GM21360 (cell line): ENCODE measurements around the gene TAF11L13.
"Not testable (repeated sequence)": the region's sequence is repeated elsewhere in the genome, so short reads cannot be mapped to it uniquely, and the experiment has no call there.

Experiments
- ATAC-seq: cut with Tn5 transposase; IDR thresholded peaks from one replicate; pipeline ENCODE4 v1.9.1; 2021; ENCODE audit warnings: mild to moderate bottlenecking, moderate library complexity; ENCODE audit not compliant: unreplicated experiment

The TAF11L13 gene

DNA sequence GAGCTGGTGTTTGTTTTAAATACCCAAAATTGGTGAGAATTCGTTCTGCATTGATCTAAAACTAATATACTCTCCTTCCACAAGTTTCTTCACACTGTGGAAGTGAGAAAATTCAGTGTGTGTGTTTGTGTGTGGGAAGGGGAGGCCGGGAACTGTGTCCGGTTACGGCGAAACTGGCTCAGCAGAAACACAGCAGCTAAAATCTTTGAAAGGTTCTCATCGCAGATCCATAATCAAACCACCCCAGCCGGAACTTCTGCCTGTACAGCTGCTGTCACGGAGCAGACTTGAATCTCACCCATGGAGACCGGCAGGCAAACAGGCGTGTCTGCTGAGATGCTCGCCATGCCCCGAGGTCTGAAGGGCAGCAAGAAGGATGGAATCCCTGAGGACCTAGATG, at the start of gene TAF11L13:
TSS of gene TAF11L13 (plus strand) at position 301 of the 400 bp plus-strand sequence.
- not testable (repeated sequence) for ATAC-seq

GRCh38 chr5:17585658-17586057, 46.2 kb upstream of the TAF11L13 start, which contains the start of gene TAF11L7:
TAF11L7 (minus strand) TSS chr5:17585758.
- not testable (repeated sequence) for ATAC-seq

DNA sequence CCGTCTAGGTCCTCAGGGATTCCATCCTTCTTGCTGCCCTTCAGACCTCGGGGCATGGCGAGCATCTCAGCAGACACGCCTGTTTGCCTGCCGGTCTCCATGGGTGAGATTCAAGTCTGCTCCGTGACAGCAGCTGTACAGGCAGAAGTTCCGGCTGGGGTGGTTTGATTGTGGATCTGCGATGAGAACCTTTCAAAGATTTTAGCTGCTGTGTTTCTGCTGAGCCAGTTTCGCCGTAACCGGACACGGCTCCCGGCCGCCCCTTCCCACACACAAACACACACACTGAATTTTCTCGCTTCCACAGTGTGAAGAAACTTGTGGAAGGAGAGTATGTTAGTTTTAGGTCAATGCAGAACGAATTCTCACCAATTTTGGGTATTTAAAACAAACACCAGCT, 41.0 kb upstream of the TAF11L13 start, which contains the start of gene TAF11L8:
TSS of gene TAF11L8 (minus strand) at position 101 of the 400 bp plus-strand sequence.
- not testable (repeated sequence) for ATAC-seq

GRCh38 chr5:17594255-17594654, 37.6 kb upstream of the TAF11L13 start, which contains the start of gene TAF11L9:
TAF11L9 (minus strand) TSS chr5:17594394.
- ATAC-seq = not testable (repeated sequence)

DNA sequence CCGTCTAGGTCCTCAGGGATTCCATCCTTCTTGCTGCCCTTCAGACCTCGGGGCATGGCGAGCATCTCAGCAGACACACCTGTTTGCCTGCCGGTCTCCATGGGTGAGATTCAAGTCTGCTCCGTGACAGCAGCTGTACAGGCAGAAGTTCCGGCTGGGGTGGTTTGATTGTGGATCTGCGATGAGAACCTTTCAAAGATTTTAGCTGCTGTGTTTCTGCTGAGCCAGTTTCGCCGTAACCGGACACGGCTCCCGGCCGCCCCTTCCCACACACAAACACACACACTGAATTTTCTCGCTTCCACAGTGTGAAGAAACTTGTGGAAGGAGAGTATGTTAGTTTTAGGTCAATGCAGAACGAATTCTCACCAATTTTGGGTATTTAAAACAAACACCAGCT, 34.2 kb upstream of the TAF11L13 start, which contains the start of gene TAF11L10:
TSS of gene TAF11L10 (minus strand) at position 101 of the 400 bp plus-strand sequence.
- not testable (repeated sequence) for ATAC-seq

- ATAC-seq = not testable (repeated sequence)
These were observed 28.0 kb upstream of the TAF11L13 start, which contains the start of gene TAF11L11 for GRCh38 chr5:17603880-17604279. TAF11L11 (plus strand) TSS chr5:17604183.

- ATAC-seq = no peak
These were observed 26.9 kb upstream of the TAF11L13 start for GRCh38 chr5:17604951-17605350.

- ATAC-seq = not testable (repeated sequence)
These were observed 24.4 kb upstream of the TAF11L13 start for GRCh38 chr5:17607461-17607860.

GRCh38 chr5:17610092-17610491, 21.8 kb upstream of the TAF11L13 start, which contains the start of gene TAF11L12:
TAF11L12 (plus strand) TSS chr5:17610392.
- ATAC-seq = not testable (repeated sequence)

GRCh38 chr5:17614872-17615605, 16.8 kb upstream of the TAF11L13 start:
- ATAC-seq = no peak

DNA sequence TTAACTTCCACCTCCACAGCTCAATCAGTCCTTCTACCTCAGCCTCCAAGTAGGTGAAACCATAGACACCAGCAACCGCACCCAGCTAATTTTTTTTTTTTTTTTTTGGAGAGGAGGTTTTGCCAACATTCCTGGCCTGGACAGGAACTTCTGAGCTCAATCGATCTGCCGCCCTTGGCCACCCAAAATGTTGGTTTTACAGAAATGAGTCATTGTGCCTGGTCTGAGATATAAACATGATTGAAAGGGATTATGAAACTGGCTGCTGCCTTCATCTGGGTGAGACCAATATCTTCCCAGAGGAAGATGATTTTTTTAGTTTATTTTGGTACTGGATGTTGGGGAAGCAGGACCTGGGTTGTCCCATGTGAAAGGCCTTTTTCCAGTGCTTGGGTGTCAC, 12.5 kb upstream of the TAF11L13 start:
- no peak for ATAC-seq

DNA sequence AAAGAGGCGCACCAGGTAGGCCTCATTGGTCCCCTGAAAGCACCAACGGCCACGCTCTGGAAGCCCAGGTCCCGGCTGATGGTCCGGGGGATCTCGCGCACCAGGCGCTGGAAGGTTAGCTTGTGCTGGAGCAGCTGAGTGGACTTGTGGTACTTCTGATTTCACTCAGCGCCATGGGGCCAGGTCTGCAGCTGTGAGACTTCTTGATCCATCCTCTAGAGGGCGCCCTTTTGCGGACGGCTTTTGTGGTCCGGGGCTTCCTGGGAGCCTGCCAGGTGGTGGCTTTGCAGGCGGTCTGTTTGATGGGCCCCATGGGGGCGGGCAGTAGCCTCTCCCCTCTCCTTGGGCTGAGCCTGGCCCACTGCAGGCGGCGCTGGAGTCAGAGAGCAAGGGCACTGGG, 11.3 kb upstream of the TAF11L13 start:
- no peak for ATAC-seq

GRCh38 chr5:17625686-17626085, 6.2 kb upstream of the TAF11L13 start:
- ATAC-seq = no peak

- ATAC-seq = no peak
These were observed 2.3 kb downstream of the TAF11L13 start, which contains the start of gene TAF11L14 for GRCh38 chr5:17634160-17634559. TAF11L14 (plus strand) TSS chr5:17634460.

- ATAC-seq = not testable (repeated sequence)
These were observed 17.3 kb downstream of the TAF11L13 start for GRCh38 chr5:17649232-17649631.

- ATAC-seq = not testable (repeated sequence)
These were observed 23.4 kb downstream of the TAF11L13 start for GRCh38 chr5:17655201-17655759.

DNA sequence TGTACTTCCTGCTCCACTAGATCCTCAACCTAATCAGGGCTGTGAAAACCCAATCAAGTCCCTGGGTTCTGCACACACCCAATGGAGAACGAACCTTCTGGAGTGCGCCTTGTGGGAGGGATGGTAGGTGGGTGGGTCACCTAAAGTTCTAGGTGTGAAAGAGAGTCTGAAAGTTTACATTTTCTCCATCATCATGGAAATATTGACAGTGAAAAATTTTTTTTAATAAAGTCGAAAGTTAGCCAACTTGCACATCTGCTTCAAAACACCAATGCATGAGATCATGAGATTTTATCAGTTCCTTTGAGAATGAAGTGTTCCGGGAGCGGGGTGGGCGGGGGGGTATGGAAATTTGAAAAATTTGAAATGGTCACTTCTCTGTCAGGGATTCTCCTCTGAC, 24.0 kb downstream of the TAF11L13 start:
- ATAC-seq = no peak

DNA sequence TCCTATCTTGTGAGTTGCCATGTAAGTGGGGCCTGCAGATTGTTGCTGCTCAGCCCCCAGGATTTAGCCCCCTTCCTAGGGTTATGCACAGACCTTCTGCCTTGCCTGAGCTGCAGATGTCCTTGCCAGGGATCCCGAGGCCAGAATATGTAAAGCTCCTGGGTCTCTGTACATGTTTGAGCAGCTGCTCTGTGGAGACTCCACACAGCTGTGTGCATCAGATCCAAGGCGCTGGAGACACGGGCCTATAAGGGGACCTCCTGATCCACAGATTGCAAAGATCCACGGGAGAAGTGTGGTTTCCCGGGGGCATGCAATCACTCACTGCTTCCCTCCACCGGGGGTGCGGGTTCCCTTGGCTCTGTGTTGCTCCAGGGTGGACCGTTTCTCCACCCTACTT, 31.3 kb downstream of the TAF11L13 start:
- no peak for ATAC-seq

- no peak for ATAC-seq
These were observed 33.9 kb downstream of the TAF11L13 start for GRCh38 chr5:17665836-17666235.

GRCh38 chr5:17666726-17667235, 34.9 kb downstream of the TAF11L13 start:
- ATAC-seq = no peak

DNA sequence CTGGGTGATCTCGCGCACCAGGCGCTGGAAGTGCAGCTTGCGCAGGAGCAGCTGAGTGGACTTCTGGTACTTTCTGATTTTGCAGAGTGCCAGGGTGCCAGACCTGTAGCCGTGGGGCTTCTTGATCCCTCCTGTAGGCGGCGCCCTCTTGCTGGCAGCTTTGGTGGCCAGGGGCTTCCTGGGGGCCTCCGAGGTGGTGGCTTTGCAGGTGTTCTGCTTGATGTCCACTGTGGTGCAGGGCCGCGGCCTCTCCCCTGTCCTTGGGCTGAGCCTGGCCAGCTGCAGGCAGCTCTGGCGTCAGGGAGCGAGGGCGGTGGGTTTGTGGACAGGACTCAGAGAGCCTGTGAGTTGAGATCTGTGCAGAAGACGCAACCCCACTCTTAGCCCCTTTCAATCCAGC, 38.5 kb downstream of the TAF11L13 start:
- ATAC-seq = no peak
